WTC11 (cell line): ENCODE data around the gene GNA12. TPM values are rescaled to one million over a fixed set of nuclear protein-coding genes. Genes with fewer than 3 reads are reported as not detected.
A peak's percentile ranks its signal among the peaks of the same experiment; 100 is the strongest.

ENCODE experiments used
- ATAC-seq: fragments of 200-7000 bp; cut with Tn5 transposase; 2 replicates; pipeline ENCODE4 v1.10.0; 2021; ENCODE audit warnings: mild to moderate bottlenecking, moderate library complexity
- CTCF ChIA-PET: fragments of 300-600 bp; sonication (Branson Sonifier 250); formaldehyde crosslinking; loops from one replicate; lab custom pipeline; 2021; ENCODE audit warnings: antibody characterized with exemption; lab: Charles Lee
- POLR2A ChIA-PET: fragments of 350-600 bp; sonication (Branson Sonifier 250); formaldehyde crosslinking; loops from one replicate; lab custom pipeline; 2021; ENCODE audit warnings: antibody characterized with exemption; lab: Charles Lee
- DNase-seq: peaks from one replicate; pipeline ENCODE4 v3.0.0; 2021; ENCODE audit warnings: low spot score
- H3K27ac Mint-ChIP-seq: 2 replicates; pipeline ENCODE4 v1.8.0; 2021; ENCODE audit warnings: mixed read lengths
- H3K27me3 Mint-ChIP-seq: 2 replicates; pipeline ENCODE4 v1.8.0; 2021; ENCODE audit warnings: low read depth, mild to moderate bottlenecking, moderate library complexity, mixed read lengths
- H3K36me3 Mint-ChIP-seq: 2 replicates; pipeline ENCODE4 v1.8.0; 2021; ENCODE audit warnings: mixed read lengths
- H3K4me1 Mint-ChIP-seq: 2 replicates; pipeline ENCODE4 v1.8.0; 2022; ENCODE audit warnings: mixed read lengths
- H3K4me3 Mint-ChIP-seq: 2 replicates; pipeline ENCODE4 v1.8.0; 2021; ENCODE audit warnings: mild to moderate bottlenecking, moderate library complexity, mixed read lengths
- H3K9me3 Mint-ChIP-seq: 2 replicates; pipeline ENCODE4 v1.8.0; 2021; ENCODE audit warnings: mixed read lengths
- CREB1 ChIP-seq: sonication (generic); formaldehyde crosslinking; IDR thresholded peaks from 2 replicates; pipeline ENCODE4 v1.8.0; 2023; ENCODE audit warnings: mild to moderate bottlenecking, missing genetic modification reagents
- CREM ChIP-seq: sonication (generic); formaldehyde crosslinking; IDR thresholded peaks from 2 replicates; pipeline ENCODE4 v1.8.1; 2022; ENCODE audit warnings: mild to moderate bottlenecking, missing genetic modification reagents, moderate library complexity
- E2F5 ChIP-seq: sonication (generic); formaldehyde crosslinking; IDR thresholded peaks from 2 replicates; pipeline ENCODE4 v1.8.1; 2022; ENCODE audit warnings: mild to moderate bottlenecking, moderate library complexity, missing genetic modification reagents
- ETV6 ChIP-seq: sonication (generic); formaldehyde crosslinking; IDR thresholded peaks from 2 replicates; pipeline ENCODE4 v1.8.1; 2022; ENCODE audit warnings: mild to moderate bottlenecking, missing genetic modification reagents
- FOXK1 ChIP-seq: sonication (generic); formaldehyde crosslinking; IDR thresholded peaks from 2 replicates; pipeline ENCODE4 v1.8.0; 2022; ENCODE audit warnings: mild to moderate bottlenecking, moderate library complexity, missing genetic modification reagents
- GRHL2 ChIP-seq: fragments of 250-450 bp; sonication (Bioruptor Pico); IDR thresholded peaks from 2 replicates; pipeline ENCODE4 v1.8.0; 2022; ENCODE audit warnings: mild to moderate bottlenecking, moderate library complexity; ENCODE audit not compliant: insufficient replicate concordance, severe bottlenecking
- MXD4 ChIP-seq: fragments of 250-450 bp; sonication (Bioruptor Pico); IDR thresholded peaks from 2 replicates; pipeline ENCODE4 v1.8.0; 2021; ENCODE audit warnings: mild to moderate bottlenecking, moderate library complexity, borderline replicate concordance
- NR3C1 ChIP-seq: sonication (generic); formaldehyde crosslinking; conservative IDR thresholded peaks from 2 replicates; pipeline ENCODE4 v1.8.1; 2023; ENCODE audit warnings: low read depth, mild to moderate bottlenecking, missing genetic modification reagents
- PRRX2 ChIP-seq: fragments of 250-450 bp; sonication (Bioruptor Pico); IDR thresholded peaks from 2 replicates; pipeline ENCODE4 v1.8.0; 2021; ENCODE audit warnings: mild to moderate bottlenecking
- RELA ChIP-seq: sonication (generic); formaldehyde crosslinking; IDR thresholded peaks from 2 replicates; pipeline ENCODE4 v1.8.1; 2022; ENCODE audit warnings: missing genetic modification reagents, mild to moderate bottlenecking, borderline replicate concordance
- TCF7 ChIP-seq: sonication (generic); formaldehyde crosslinking; IDR thresholded peaks from 2 replicates; pipeline ENCODE4 v1.8.0; 2022; ENCODE audit warnings: mild to moderate bottlenecking, low read depth, missing genetic modification reagents, moderate library complexity
- TP53 ChIP-seq: sonication (generic); formaldehyde crosslinking; IDR thresholded peaks from 2 replicates; pipeline ENCODE4 v1.8.1; 2023; ENCODE audit warnings: mild to moderate bottlenecking, missing genetic modification reagents
- ZNF121 ChIP-seq: sonication (generic); formaldehyde crosslinking; IDR thresholded peaks from 2 replicates; pipeline ENCODE4 v1.8.0; 2023; ENCODE audit warnings: missing genetic modification reagents
- ZNF219 ChIP-seq: sonication (generic); formaldehyde crosslinking; IDR thresholded peaks from 2 replicates; pipeline ENCODE4 v1.8.0; 2023; ENCODE audit warnings: missing genetic modification reagents, mild to moderate bottlenecking, borderline replicate concordance
- ZNF532 ChIP-seq: fragments of 250-450 bp; sonication (Bioruptor Pico); IDR thresholded peaks from 2 replicates; pipeline ENCODE4 v1.9.0; 2021; ENCODE audit warnings: mild to moderate bottlenecking, borderline replicate concordance
- total RNA-seq: library from RNA; stranded (reverse); gene quantifications from 3 replicates; pipeline ENCODE4 v1.2.3, GENCODE V29; 2021
- TF ChIP-seq, protein P1 (sequence below): sonication (generic); formaldehyde crosslinking; IDR thresholded peaks from 2 replicates; pipeline ENCODE4 v1.8.0; 2022; ENCODE audit warnings: mild to moderate bottlenecking, missing genetic modification reagents
- TF ChIP-seq, protein P2 (sequence below): sonication (generic); formaldehyde crosslinking; IDR thresholded peaks from 2 replicates; pipeline ENCODE4 v1.8.1; 2022; ENCODE audit warnings: low read depth, missing genetic modification reagents, borderline replicate concordance
- TF ChIP-seq, protein P3 (sequence below): fragments of 250-450 bp; sonication (Bioruptor Pico); IDR thresholded peaks from 2 replicates; pipeline ENCODE4 v1.9.0; 2021; ENCODE audit warnings: mild to moderate bottlenecking
- TF ChIP-seq, protein P4 (sequence below): sonication (generic); formaldehyde crosslinking; IDR thresholded peaks from 2 replicates; pipeline ENCODE4 v1.8.1; 2023; ENCODE audit warnings: mild to moderate bottlenecking, missing genetic modification reagents
- TF ChIP-seq, protein P5 (sequence below): sonication (generic); formaldehyde crosslinking; conservative IDR thresholded peaks from 2 replicates; pipeline ENCODE4 v1.8.1; 2023; ENCODE audit warnings: mild to moderate bottlenecking, low read depth, missing genetic modification reagents, moderate library complexity

The GNA12 gene
- total RNA-seq, 1 experiment from 2014 or later, result 99.6 TPM

- no peak overlapping the region for H3K4me3 Mint-ChIP-seq
- H3K9me3 Mint-ChIP-seq, result no peaks in the 10 kb centered on the region
- POLR2A ChIA-PET, result no interaction called here
- H3K27ac Mint-ChIP-seq, result peak overlapping the region; percentile 54
- no peaks in the 10 kb centered on the region for H3K27me3 Mint-ChIP-seq
- ATAC-seq (no peak), DNase-seq (no peak)
- H3K4me1 Mint-ChIP-seq, result peaks cover 68% of the 10 kb centered on the region
- H3K36me3 Mint-ChIP-seq, result peaks cover 8% of the 10 kb centered on the region
- CTCF ChIA-PET, result interaction anchor here (1.9 kb wide), 1 partner anchor 80 kb away, joined by 9 read pairs; no protein-coding TSS in a partner anchor
- peak; percentile 80 for TF ChIP-seq ZNF121 (CRISPR knock-in tag)
- TF ChIP-seq, protein P1, sequence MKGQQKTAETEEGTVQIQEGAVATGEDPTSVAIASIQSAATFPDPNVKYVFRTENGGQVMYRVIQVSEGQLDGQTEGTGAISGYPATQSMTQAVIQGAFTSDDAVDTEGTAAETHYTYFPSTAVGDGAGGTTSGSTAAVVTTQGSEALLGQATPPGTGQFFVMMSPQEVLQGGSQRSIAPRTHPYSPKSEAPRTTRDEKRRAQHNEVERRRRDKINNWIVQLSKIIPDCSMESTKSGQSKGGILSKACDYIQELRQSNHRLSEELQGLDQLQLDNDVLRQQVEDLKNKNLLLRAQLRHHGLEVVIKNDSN (CRISPR knock-in tag), result no peak
Observed at GRCh38 chr7:2799253-2799652, 44.9 kb downstream of the GNA12 start.

DNA sequence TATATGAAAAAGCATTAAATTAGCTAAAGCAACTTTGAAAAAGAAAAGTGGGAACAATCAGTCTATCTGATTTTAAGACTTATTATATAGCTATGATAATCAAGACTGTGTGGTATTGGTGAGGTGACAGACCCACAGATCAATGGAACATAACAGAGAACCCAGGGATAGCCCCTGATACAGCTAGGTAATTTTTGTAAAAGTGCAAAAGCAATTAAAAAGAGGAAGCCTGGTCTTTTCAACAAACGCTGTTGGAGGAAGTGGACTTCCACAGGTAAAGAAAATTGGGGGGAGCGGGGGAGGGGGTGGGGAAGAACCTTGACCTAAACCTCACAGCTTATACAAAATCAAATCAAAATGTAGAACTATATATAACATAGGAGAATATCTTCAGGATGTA is 45.4 kb downstream of the GNA12 start:
- ChIA-PET CTCF (interaction anchor here (1.9 kb wide), 1 partner anchor 80 kb away, joined by 9 read pairs; no protein-coding TSS in a partner anchor), POLR2A (no interaction called here)
- Mint-ChIP-seq H3K36me3 (peaks cover 14% of the 10 kb centered on the region), H3K4me3 (no peak overlapping the region), H3K27me3 (no peaks in the 10 kb centered on the region), H3K9me3 (no peaks in the 10 kb centered on the region), H3K4me1 (peaks cover 62% of the 10 kb centered on the region), H3K27ac (no peak overlapping the region; the same call in 1 of the 2 replicates)
- DNase-seq, result no peak
- ATAC-seq, result no peak
- TF ChIP-seq E2F5 (CRISPR knock-in tag) (no peak), CREB1 (CRISPR knock-in tag) (no peak), NR3C1 (CRISPR knock-in tag) (no peak), ZNF532 (CRISPR knock-in tag) (no peak), MXD4 (no peak), TCF7 (no peak), TP53 (CRISPR knock-in tag) (no peak), ETV6 (CRISPR knock-in tag) (no peak), RELA (CRISPR knock-in tag) (no peak), FOXK1 (no peak), CREM (no peak), PRRX2 (CRISPR knock-in tag) (no peak), GRHL2 (CRISPR knock-in tag) (no peak), ZNF219 (CRISPR knock-in tag) (no peak)
- TF ChIP-seq, protein P2, sequence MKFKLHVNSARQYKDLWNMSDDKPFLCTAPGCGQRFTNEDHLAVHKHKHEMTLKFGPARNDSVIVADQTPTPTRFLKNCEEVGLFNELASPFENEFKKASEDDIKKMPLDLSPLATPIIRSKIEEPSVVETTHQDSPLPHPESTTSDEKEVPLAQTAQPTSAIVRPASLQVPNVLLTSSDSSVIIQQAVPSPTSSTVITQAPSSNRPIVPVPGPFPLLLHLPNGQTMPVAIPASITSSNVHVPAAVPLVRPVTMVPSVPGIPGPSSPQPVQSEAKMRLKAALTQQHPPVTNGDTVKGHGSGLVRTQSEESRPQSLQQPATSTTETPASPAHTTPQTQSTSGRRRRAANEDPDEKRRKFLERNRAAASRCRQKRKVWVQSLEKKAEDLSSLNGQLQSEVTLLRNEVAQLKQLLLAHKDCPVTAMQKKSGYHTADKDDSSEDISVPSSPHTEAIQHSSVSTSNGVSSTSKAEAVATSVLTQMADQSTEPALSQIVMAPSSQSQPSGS (CRISPR knock-in tag), result no peak
- TF ChIP-seq, protein P3, sequence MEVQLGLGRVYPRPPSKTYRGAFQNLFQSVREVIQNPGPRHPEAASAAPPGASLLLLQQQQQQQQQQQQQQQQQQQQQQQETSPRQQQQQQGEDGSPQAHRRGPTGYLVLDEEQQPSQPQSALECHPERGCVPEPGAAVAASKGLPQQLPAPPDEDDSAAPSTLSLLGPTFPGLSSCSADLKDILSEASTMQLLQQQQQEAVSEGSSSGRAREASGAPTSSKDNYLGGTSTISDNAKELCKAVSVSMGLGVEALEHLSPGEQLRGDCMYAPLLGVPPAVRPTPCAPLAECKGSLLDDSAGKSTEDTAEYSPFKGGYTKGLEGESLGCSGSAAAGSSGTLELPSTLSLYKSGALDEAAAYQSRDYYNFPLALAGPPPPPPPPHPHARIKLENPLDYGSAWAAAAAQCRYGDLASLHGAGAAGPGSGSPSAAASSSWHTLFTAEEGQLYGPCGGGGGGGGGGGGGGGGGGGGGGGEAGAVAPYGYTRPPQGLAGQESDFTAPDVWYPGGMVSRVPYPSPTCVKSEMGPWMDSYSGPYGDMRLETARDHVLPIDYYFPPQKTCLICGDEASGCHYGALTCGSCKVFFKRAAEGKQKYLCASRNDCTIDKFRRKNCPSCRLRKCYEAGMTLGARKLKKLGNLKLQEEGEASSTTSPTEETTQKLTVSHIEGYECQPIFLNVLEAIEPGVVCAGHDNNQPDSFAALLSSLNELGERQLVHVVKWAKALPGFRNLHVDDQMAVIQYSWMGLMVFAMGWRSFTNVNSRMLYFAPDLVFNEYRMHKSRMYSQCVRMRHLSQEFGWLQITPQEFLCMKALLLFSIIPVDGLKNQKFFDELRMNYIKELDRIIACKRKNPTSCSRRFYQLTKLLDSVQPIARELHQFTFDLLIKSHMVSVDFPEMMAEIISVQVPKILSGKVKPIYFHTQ (CRISPR knock-in tag), result no peak
- TF ChIP-seq, protein P4, sequence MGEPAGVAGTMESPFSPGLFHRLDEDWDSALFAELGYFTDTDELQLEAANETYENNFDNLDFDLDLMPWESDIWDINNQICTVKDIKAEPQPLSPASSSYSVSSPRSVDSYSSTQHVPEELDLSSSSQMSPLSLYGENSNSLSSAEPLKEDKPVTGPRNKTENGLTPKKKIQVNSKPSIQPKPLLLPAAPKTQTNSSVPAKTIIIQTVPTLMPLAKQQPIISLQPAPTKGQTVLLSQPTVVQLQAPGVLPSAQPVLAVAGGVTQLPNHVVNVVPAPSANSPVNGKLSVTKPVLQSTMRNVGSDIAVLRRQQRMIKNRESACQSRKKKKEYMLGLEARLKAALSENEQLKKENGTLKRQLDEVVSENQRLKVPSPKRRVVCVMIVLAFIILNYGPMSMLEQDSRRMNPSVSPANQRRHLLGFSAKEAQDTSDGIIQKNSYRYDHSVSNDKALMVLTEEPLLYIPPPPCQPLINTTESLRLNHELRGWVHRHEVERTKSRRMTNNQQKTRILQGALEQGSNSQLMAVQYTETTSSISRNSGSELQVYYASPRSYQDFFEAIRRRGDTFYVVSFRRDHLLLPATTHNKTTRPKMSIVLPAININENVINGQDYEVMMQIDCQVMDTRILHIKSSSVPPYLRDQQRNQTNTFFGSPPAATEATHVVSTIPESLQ (CRISPR knock-in tag), result no peak
- TF ChIP-seq, protein P5, sequence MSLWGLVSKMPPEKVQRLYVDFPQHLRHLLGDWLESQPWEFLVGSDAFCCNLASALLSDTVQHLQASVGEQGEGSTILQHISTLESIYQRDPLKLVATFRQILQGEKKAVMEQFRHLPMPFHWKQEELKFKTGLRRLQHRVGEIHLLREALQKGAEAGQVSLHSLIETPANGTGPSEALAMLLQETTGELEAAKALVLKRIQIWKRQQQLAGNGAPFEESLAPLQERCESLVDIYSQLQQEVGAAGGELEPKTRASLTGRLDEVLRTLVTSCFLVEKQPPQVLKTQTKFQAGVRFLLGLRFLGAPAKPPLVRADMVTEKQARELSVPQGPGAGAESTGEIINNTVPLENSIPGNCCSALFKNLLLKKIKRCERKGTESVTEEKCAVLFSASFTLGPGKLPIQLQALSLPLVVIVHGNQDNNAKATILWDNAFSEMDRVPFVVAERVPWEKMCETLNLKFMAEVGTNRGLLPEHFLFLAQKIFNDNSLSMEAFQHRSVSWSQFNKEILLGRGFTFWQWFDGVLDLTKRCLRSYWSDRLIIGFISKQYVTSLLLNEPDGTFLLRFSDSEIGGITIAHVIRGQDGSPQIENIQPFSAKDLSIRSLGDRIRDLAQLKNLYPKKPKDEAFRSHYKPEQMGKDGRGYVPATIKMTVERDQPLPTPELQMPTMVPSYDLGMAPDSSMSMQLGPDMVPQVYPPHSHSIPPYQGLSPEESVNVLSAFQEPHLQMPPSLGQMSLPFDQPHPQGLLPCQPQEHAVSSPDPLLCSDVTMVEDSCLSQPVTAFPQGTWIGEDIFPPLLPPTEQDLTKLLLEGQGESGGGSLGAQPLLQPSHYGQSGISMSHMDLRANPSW (CRISPR knock-in tag), result no peak
